ENCODE data around the gene SOX14.

GRCh38 chr3:137762674-137763593, 1.2 kb upstream of the SOX14 start:
- no peak for TF ChIP-seq POLR2A (IDR thresholded peaks at IDR 0.05)
- TF ChIP-seq, protein P1, sequence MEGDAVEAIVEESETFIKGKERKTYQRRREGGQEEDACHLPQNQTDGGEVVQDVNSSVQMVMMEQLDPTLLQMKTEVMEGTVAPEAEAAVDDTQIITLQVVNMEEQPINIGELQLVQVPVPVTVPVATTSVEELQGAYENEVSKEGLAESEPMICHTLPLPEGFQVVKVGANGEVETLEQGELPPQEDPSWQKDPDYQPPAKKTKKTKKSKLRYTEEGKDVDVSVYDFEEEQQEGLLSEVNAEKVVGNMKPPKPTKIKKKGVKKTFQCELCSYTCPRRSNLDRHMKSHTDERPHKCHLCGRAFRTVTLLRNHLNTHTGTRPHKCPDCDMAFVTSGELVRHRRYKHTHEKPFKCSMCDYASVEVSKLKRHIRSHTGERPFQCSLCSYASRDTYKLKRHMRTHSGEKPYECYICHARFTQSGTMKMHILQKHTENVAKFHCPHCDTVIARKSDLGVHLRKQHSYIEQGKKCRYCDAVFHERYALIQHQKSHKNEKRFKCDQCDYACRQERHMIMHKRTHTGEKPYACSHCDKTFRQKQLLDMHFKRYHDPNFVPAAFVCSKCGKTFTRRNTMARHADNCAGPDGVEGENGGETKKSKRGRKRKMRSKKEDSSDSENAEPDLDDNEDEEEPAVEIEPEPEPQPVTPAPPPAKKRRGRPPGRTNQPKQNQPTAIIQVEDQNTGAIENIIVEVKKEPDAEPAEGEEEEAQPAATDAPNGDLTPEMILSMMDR (IDR thresholded peaks at IDR 0.05) = no peak
